CD4-positive, alpha-beta T cell treated with Interleukin-4 for 1 hour (primary cell): Measurements from ENCODE around the gene TSPYL1.
A peak's percentile ranks its signal among the peaks of the same experiment; 100 is the strongest.

ENCODE experiments used
- DNase-seq, 2 donors: peaks; one replicate each; pipeline ENCODE4 v3.0.0-alpha.2; 2020 to 2022

TSPYL1 gene

DNA sequence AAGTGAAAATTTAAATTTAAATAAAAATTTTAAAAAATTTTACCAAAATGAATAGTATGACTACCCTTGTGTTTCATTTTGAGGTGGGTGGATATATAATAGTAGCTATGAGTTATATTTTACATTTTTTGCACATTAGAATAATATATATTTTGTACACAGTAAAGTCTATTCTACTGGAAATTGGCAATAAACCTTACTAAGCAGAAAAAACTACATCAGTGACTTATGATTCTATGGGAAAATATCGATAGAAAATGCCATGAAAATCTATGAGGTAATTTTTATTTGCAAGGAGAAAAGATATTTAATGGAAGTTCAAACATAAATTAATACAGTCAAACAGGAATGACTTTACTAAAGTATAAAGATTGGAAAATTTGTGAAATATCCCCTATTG is 23.0 kb downstream of the TSPYL1 start:
- DNase-seq = no peak

DNA sequence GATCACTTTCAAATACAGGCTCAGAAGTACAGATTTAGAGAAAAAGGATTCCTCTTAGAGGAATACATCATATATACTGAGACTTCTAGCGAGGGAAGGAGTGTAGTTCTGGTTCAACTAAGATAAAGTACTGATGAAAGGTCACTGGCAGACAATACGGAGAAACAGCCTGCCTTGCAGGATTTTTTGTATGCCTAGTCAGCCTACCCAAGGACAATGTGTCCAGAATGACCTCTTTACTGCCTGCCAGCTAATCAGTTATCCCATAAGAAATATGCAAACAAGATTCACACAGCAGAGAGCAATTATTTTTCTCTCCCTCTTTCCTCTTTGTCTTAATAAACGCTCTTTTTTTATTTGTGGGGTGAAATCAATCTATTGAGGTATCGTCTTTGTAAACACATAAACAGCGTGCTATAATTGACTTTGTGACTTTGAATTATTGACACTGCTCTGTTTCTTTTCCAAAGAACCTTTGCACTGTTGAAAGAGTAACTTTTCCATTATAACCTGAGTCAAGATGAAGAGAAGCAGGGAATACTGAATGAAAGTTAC is 24.4 kb downstream of the TSPYL1 start:
- DNase-seq = no peak

DNA sequence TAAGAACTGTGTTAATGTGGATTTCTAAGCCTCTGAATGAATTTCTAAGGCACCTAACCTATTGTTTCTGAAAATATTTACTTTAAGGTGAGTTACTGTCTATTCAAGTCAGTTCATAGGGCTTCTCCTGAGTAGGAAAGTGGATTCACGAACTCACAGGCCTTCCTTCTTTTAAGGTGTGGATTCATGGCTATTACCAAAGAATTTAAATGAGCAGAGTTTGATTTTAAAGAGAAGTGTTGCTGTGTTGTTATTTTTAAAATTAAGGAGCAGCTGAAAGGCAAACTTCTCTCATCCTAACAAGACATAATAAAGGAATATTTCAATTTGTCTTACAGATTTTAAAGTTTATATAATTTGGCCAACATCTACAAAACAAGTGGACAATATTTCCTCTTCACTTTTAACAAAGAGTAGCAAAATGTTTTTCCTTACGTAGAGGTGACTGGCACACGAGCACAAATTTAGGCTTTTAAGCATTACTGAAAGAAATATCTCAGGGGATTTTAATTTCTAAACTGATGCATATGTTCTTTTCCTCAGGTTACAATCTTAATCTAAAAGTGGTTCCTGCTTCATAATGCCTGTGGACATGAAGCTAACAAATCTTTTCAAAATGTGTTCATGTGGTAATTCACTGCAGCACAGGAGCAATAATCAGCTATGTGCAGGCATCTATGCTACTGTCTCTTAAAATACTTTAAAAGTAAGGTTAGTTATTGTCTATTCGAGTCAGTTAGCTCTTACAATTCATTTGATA is 25.3 kb downstream of the TSPYL1 start:
- no peak for DNase-seq

DNA sequence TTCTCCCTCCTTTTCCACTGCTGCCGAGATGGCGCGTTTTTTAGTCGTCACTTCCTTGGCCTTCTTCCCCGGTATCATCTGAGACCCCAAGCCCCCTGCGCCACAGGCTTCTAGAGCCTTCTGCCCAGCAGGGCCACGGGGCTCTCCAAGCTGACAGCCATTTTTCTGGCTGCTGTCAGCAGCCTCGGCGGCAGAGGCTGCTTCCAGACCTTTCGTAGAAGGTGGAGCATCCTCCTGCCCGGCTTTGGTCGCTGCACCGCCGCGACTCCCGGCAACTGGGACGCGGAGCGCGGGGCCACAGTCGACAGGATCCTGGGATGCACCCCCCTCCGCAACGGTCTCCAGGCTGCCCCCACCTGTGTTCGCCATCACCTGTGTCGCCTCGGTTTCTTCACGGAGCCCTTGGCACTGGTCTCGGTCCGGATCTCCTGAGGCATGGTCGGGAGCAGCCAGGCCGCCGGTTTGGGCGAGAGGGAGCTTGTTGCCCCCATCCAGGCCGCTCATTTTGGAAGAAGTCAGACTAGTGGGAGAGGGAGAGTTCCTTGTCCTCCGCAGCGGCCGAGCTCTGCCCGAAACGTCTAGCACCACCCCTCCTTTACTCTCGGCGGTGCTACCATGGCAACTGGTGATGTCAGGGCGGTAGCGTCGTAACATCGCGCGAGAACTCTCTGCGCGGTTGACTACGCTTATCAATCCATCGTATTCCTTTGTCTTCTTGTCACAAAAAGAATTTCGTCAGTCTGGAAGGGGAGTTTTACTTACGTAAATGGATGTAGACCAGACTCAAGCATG is 26.0 kb downstream of the TSPYL1 start, which contains the start of gene TSPYL4:
Gene TSPYL4 (minus strand): TSS at position 571 of the 792 bp plus-strand sequence. CDS start 67 bp downstream, at position 504.
- DNase-seq = peak; percentile 95

DNA sequence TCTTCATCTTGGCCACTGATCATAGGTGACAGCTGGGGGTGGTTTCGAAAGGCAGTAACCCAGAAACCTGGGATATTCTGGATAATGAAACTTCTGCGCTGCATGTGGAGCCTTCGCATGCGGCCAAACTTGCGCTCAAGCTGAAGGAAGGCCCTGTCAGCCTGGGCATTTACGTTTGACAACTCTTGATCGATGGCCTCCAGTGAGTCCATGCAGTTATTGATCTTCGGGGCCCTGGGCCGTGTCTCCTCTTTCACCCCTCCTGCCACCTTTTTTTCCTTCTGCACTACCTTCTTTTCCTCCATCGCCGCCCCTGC is 26.6 kb downstream of the TSPYL1 start:
- DNase-seq = no peak

DNA sequence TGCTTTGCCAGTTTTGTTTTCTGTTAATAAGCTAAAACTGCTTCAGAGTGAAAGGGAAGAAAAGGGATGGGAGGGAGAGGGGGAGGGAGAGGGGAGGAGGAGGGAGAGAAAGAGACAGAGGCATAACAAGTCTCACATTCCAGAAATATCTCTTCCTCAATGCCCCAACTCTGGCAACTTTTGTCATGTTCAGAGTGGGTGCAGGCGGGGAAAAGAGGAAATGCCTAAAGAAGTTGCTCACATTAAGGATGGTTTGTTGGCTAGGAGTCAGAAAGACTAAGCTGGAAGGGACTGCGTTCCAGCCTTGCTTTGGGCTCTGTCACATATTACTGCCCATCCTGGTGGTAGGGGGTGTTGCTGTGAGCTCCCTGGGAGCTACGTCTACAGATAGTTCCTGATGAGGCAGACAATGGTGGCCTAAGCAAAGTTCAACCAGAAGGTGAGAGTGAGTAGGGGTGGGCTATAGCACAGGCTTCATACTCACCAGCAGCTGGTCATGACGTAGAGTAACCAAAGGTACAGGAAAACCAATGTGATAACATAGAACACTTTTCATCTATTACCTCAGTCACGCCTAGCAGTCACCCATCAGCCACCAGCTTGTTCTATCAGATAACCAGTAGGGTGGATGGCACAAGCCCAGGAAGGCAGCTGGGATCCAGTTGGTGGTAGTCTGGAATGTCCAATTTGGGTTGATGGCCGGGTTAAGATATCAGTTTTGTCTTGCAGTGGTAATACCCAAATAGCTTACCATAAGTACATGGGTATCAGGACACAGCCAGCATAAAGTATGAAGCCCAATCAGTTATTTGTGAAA is 28.0 kb downstream of the TSPYL1 start:
- no peak for DNase-seq

DNA sequence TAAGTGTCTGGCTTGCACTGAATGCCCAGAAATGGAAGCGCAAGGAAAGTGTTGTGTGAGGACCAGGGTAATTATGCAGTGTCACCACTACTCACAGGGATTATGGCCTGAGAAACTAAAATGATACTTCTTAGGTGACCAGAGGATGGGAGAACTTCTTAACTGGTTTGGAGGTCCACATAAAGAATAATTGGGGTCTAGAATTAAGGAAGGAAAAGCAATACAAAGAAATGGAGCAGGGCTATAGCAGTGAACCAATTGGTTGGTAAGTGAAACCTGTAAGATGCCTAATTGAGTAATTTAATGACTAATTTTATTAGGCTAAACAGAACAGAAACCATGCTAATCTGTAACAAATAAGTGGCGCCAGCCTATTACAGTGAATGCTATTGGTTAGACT is 31.2 kb downstream of the TSPYL1 start:
- DNase-seq = no peak

DNA sequence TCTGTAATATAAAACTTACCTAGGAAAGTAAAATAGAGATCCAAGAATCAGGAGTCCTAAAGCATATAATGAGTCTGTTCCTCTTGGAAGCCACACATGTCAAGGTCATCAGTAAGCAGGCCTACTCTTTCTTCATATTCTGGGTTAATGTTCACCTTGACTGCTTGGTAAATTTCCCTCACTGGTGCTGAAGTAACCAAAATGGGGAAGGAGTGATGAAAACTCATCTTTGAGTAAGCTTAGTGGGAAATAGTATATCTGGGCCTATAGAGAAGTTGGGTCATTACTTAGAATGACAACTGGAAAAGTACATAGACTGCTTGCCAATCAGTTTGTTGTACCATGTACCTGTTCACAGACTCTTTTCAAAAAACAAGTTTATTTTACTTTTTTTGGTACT is 32.4 kb downstream of the TSPYL1 start:
- no peak for DNase-seq

DNA sequence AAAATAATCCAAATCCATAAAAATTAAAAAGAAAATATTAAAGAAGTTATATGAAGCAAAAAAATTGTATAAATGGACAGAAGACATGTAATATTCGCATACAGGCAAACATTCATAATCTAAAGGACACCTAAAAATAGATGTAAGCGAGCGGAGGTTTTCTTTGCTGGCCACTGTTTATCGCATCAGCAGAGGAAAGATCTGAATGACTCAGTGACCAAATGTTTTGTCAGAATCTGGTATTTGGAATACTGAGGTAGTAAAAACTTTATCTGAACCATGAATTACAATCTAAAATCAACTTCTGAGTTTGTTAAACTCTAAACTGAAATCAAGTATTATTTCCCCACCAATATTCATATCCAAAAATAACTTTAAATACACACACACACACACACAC is 33.6 kb downstream of the TSPYL1 start:
- DNase-seq = no peak

DNA sequence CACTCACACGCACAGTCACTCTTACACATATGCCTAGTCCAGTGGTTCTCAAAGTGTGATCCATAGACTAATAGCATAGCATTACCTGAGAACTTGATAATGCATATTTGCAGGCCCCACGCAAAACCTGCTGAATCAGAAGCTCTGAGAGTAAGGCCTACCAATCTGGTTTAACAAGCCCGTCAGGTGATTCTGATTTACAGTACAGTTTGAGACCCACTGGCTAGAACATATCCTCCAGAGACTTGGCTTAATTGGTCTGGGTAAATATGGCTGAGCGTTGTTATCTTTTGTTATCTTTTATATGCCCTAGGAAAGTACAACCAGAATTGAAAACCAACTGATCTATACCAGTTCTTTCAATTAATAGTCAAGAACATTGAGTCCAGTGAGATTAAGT is 35.4 kb downstream of the TSPYL1 start:
- no peak for DNase-seq

DNA sequence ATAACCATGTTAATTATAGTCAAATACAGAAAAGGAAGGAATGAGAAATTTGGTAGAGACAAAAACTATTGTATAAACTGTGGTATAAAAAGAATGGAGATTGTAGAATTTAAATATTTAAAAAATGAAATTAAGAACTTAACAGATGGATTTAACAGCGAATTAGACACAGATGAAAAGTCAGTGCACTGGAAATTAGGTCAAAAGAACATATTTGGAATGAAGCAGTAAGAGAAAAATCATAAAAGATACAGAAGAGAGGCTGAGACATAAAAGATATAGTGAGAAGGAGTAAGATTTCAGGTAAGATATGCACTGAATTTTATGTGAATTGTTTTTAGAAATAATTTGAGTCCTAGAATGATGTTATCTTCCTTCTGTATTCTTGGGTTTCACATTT is 39.9 kb downstream of the TSPYL1 start:
- no peak for DNase-seq

DNA sequence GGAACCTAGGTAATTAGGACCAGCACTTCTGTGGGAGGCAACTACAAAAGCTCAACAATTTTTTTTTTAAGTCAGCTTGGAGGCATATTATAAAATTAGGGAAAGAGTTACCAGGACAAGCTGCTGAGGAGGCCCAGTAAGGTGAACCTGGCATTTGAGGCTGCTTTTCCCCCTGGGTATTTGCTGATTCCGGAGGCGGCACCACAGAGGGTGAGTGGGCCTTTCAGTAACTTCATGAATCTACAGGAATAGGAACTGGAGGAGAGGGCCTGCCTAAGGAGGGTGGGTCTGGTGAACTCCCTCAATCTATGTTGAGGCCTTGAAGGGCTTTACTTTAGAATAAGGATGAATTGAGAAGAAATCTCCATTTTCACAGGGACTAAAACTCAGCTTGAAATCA is 40.5 kb downstream of the TSPYL1 start:
- no peak for DNase-seq

DNA sequence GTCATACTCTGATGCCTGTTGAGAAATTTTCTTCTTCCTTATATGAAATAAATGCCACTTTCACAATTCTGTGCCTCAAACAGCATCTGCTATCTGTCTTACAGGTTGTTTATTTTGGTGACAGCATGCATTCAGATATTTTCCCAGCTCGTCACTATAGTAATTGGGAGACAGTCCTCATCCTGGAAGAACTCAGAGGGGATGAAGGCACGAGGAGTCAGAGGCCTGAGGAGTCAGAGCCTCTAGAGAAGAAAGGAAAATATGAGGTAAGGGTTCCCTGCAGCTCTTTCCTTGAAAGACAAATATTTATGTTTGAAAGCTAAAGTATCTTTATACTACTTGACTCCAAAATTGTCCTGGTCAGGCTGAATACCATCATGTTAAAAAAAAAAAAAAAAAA is 41.6 kb downstream of the TSPYL1 start:
- no peak for DNase-seq

DNA sequence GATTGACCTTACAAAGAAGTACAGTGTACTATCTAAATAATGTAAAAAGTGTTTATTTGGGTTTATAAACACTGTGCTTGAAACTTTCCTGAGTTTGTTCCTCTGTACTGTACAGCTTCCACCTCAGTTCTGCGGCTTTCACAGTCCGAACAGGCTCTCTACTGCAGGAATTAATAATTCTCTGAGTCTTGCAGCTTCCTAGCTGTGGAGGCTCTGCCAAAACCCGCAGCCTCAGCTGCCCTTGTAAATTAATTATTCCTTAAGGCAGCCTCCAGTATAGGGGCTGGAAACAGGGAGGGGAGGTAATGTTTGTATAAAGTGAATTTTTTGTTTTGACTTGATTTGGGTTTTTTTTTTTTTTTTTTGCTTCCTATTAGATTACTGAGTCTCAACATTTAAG is 45.0 kb downstream of the TSPYL1 start:
- DNase-seq = no peak

DNA sequence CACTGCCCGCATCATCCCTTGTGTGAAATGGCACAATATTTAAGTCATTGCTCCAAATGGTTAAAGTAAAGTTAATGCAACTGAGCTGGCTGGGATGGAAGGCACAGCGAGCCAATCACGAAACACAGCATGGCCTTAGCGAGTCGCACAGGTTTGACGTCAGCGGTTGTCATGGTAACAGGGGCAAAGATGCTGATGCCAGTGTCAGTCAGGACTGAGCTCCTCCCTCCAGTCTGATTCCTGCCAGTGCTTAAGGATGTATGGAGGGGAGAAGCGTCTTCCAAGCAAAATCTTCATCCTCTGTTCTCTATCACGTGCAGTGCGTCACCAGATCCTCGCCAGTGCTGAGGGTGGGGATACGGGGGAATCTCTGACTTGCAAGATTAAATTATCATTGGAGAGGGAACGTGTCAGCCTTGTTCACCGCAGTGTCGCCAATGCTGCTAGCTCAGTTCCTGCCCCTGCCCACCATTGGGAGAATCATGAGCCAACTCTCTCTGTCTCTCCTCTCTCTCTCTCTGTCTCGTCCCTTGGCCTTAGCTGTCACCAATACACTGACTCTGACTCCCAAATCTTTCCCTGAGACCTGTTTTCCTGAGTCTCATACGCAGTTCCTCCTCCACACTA is 50.3 kb downstream of the TSPYL1 start:
- DNase-seq = no peak
